Measurements from ENCODE around the gene ZCCHC7.

- no peak for TF ChIP-seq CTCF (conservative IDR thresholded peaks at IDR 0.05; ENCODE audit: low read depth, low read length)
- TF ChIP-seq EZH2 (IDR thresholded peaks at IDR 0.05; ENCODE audit: borderline replicate concordance, low read depth, low read length, poor library complexity, severe bottlenecking), result no peak
Observed at GRCh38 chr9:37201581-37201980, 81.2 kb downstream of the ZCCHC7 start.

Data from A673 (cell line).